ENCODE results near the gene MAVS. TPM values are rescaled to one million over a fixed set of nuclear protein-coding genes. Genes with fewer than 3 reads are reported as not detected.

Gene MAVS
- total RNA-seq, 1 experiment from 2014 or later, result 24.2 TPM

DNA sequence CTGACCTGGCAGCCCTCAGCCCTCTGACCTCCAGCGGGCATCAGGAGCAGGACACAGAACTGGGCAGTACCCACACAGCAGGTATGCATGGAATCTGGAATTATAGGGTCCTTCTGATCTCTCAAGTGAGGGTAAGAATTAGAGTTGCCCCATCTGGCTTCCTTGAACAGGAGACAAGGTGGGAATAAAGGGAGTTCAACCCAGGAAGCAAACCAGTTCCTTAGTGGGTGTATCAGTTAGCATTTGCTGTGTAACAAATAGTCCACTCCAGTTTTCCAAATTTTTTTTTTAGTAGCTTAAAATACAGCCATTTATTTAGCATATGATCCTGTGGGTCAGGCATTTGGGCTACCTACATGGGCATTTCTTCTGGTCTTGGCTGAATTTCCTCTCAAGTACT is 15.7 kb downstream of the MAVS start:
- TF ChIP-seq, protein P1, sequence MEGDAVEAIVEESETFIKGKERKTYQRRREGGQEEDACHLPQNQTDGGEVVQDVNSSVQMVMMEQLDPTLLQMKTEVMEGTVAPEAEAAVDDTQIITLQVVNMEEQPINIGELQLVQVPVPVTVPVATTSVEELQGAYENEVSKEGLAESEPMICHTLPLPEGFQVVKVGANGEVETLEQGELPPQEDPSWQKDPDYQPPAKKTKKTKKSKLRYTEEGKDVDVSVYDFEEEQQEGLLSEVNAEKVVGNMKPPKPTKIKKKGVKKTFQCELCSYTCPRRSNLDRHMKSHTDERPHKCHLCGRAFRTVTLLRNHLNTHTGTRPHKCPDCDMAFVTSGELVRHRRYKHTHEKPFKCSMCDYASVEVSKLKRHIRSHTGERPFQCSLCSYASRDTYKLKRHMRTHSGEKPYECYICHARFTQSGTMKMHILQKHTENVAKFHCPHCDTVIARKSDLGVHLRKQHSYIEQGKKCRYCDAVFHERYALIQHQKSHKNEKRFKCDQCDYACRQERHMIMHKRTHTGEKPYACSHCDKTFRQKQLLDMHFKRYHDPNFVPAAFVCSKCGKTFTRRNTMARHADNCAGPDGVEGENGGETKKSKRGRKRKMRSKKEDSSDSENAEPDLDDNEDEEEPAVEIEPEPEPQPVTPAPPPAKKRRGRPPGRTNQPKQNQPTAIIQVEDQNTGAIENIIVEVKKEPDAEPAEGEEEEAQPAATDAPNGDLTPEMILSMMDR (conservative IDR thresholded peaks at IDR 0.05), result no peak

More for the DNA sequence above, 15.7 kb downstream of the MAVS start:
- H2BK12ac ChIP-seq (ENCODE audit: insufficient read length, low read depth, low read length), result no peak overlapping the region
- no peak for DNase-seq
- no peaks in the 10 kb centered on the region for H3K79me2 ChIP-seq (ENCODE audit: insufficient read depth, low read length)
- H3K27me3 ChIP-seq (ENCODE audit: insufficient read depth, low read length), result no peaks in the 10 kb centered on the region
- no peak overlapping the region for H3K9ac ChIP-seq (ENCODE audit: extremely low read depth, insufficient read length, low read length)
- no peak overlapping the region for H2AFZ ChIP-seq (ENCODE audit: low read length)
- H4K8ac ChIP-seq (replicated peaks; ENCODE audit: insufficient read length, low read depth, low read length), result no peak overlapping the region
- WGBS (ENCODE audit: extremely low coverage, insufficient read length, low lambda C conversion rate), result no CpG with 5 or more reads among the region's 1 CpG
- Mint-ChIP-seq H3K27ac (no peak overlapping the region), H3K4me1 (no peaks in the 10 kb centered on the region), H3K9me3 (peaks cover 0 to 4% of the 10 kb centered on the region in 2 experiments; a peak in 2 of 5 replicates), H3K36me3 (ENCODE audit: insufficient read depth in 1 of 3, low read depth in 3 of 3) (peaks cover 39 to 76% (median 62%) of the 10 kb centered on the region in 3 experiments), H3K4me3 (no peak overlapping the region), H3K27me3 (ENCODE audit: low read depth) (peaks cover 2% of the 10 kb centered on the region)
- no peak overlapping the region for H2AK5ac ChIP-seq (ENCODE audit: insufficient read length, low read length)
- H4K5ac ChIP-seq (ENCODE audit: insufficient read length, low read depth, low read length), result no peak overlapping the region
- no peak overlapping the region for H3T11ph ChIP-seq (ENCODE audit: low read length)
- no peak overlapping the region for H2BK15ac ChIP-seq (ENCODE audit: low read depth, low read length)
- no peak overlapping the region for H3K23ac ChIP-seq (ENCODE audit: insufficient read length, low read depth, low read length)
- no peak overlapping the region for H3K14ac ChIP-seq (ENCODE audit: insufficient read depth, low read length)
- no peaks in the 10 kb centered on the region for H3K79me1 ChIP-seq (ENCODE audit: insufficient read depth, low read depth, low read length, poor library complexity, severe bottlenecking)
- no peaks in the 10 kb centered on the region for H3K9me3 ChIP-seq (ENCODE audit: control insufficient read depth, low read depth, low read length)
- H2BK120ac ChIP-seq (ENCODE audit: low read depth, low read length, poor library complexity, severe bottlenecking), result no peak overlapping the region
- no peak overlapping the region for H3K4ac ChIP-seq (ENCODE audit: low read depth, low read length)
- H3K4me2 ChIP-seq (ENCODE audit: insufficient read depth, insufficient read length, low read length), result no peak overlapping the region
- H3K18ac ChIP-seq (ENCODE audit: insufficient read length, low read depth, low read length), result no peak overlapping the region
- no peak overlapping the region for H4K91ac ChIP-seq (ENCODE audit: insufficient read length, low read depth, low read length)
- no peaks in the 10 kb centered on the region for H3K4me1 ChIP-seq (ENCODE audit: insufficient read depth, low read length)
- no peaks in the 10 kb centered on the region for H3K23me2 ChIP-seq (ENCODE audit: insufficient read length, low read depth, low read length, poor library complexity, severe bottlenecking)
- H2BK20ac ChIP-seq (ENCODE audit: low read depth, low read length, poor library complexity, severe bottlenecking), result no peak overlapping the region
- H2BK5ac ChIP-seq (ENCODE audit: insufficient read length, low read length), result no peak overlapping the region
- H4K20me1 ChIP-seq (ENCODE audit: control insufficient read depth, insufficient read depth, insufficient read length), result no peaks in the 10 kb centered on the region
- no peak overlapping the region for H3K56ac ChIP-seq (ENCODE audit: insufficient read length, low read depth, low read length)
- no peak overlapping the region for H3K27ac ChIP-seq (ENCODE audit: insufficient read length, low read depth, low read length)
